ENCODE results near the gene SPATA2L.

- TF ChIP-seq CEBPG (CRISPR knock-in tag; IDR thresholded peaks at IDR 0.05) (no peak), KAT7 (CRISPR knock-in tag; IDR thresholded peaks at IDR 0.05; ENCODE audit: borderline replicate concordance) (no peak), MAX (IDR thresholded peaks at IDR 0.05) (no peak), ZBTB40 (IDR thresholded peaks at IDR 0.05) (no peak), ZBTB40 (CRISPR knock-in tag; IDR thresholded peaks at IDR 0.05) (no peak), DR1 (CRISPR knock-in tag; IDR thresholded peaks at IDR 0.05) (no peak), ZNF138 (CRISPR knock-in tag; IDR thresholded peaks at IDR 0.05; ENCODE audit: low read depth) (no peak)
Observed at GRCh38 chr16:89709166-89709565, 7.7 kb upstream of the SPATA2L start.
